Measurements from ENCODE around the gene TJP3.
"Not testable (repeated sequence)": the region's sequence is repeated elsewhere in the genome, so short reads cannot be mapped to it uniquely, and the experiment has no call there.

TJP3 gene

GRCh38 chr19:3664879-3665642 lies 43.1 kb upstream of the TJP3 start:
- H4K20me1 ChIP-seq: peaks cover 49 to 86% (median 66%) of the 10 kb centered on the region in 11 experiments
- peak overlapping the region in 10 of 11 experiments; percentile 26 to 94 (median 72); a peak in 20 of 22 replicates for H3K4me2 ChIP-seq
- peak overlapping the region in 3 of 11 experiments; percentile 14 to 57 (median 43); a peak in 4 of 22 replicates for H3K27ac ChIP-seq
- no peaks in the 10 kb centered on the region for H3K27me3 ChIP-seq
- H3K4me1 ChIP-seq: peaks cover 7 to 53% (median 25%) of the 10 kb centered on the region in 10 experiments; a peak in 19 of 20 replicates
- H3K4me3 ChIP-seq: no peak overlapping the region
- peak overlapping the region in 9 of 11 experiments; percentile 1 to 77 (median 56); a peak in 13 of 22 replicates for H3K9ac ChIP-seq
- H3K36me3 ChIP-seq: peaks cover 37 to 90% (median 53%) of the 10 kb centered on the region in 11 experiments
- H3K9me3 ChIP-seq (replicated peaks in 1 of 11): peaks cover 0 to 4% (median 0%) of the 10 kb centered on the region in 11 experiments; a peak in 1 of 22 replicates
- TF ChIP-seq Cebpa-rat (IDR thresholded peaks at IDR 0.05): no peak

- Histone ChIP-seq H3K36me3 (peaks cover 29 to 82% (median 44%) of the 10 kb centered on the region in 11 experiments), H3K9ac (peak overlapping the region in 9 of 11 experiments; percentile 1 to 77 (median 56); a peak in 13 of 22 replicates), H4K20me1 (peaks cover 58 to 89% (median 72%) of the 10 kb centered on the region in 11 experiments), H3K4me2 (peak overlapping the region; percentile 23 to 94 (median 71); a peak in 21 of 22 replicates), H3K27me3 (peaks cover 0 to 5% (median under 1%) of the 10 kb centered on the region in 11 experiments; a peak in 9 of 22 replicates), H3K4me3 (no peak overlapping the region), H3K9me3 (replicated peaks in 1 of 11) (peaks cover 0 to 4% (median 0%) of the 10 kb centered on the region in 11 experiments; a peak in 1 of 22 replicates), H3K27ac (peak overlapping the region in 3 of 11 experiments; percentile 14 to 57 (median 43); a peak in 4 of 22 replicates), H3K4me1 (peaks cover 15 to 53% (median 27%) of the 10 kb centered on the region in 10 experiments)
- TF ChIP-seq Cebpa-rat (IDR thresholded peaks at IDR 0.05): no peak
Observed at GRCh38 chr19:3665681-3666544, 42.3 kb upstream of the TJP3 start.

- Histone ChIP-seq H3K27me3 (peaks cover 0 to 11% (median 7%) of the 10 kb centered on the region in 11 experiments; a peak in 12 of 22 replicates), H4K20me1 (peaks cover 64 to 89% (median 78%) of the 10 kb centered on the region in 11 experiments), H3K36me3 (peaks cover 23 to 76% (median 38%) of the 10 kb centered on the region in 11 experiments), H3K4me2 (peak overlapping the region in 1 of 11 experiments; percentile 88; a peak in 2 of 22 replicates), H3K4me1 (peaks cover 20 to 55% (median 32%) of the 10 kb centered on the region in 10 experiments)
- H3K9me3 ChIP-seq (replicated peaks in 1 of 11); H3K4me3 ChIP-seq; H3K27ac ChIP-seq; H3K9ac ChIP-seq: not testable (repeated sequence)
Observed at GRCh38 chr19:3666545-3666856, 41.7 kb upstream of the TJP3 start.

- Histone ChIP-seq H3K4me1 (peaks cover 27 to 56% (median 38%) of the 10 kb centered on the region in 10 experiments), H3K9ac (peak overlapping the region in 1 of 11 experiments; percentile 29; a peak in 1 of 22 replicates), H3K9me3 (replicated peaks in 1 of 11) (no peaks in the 10 kb centered on the region), H4K20me1 (peaks cover 70 to 94% (median 81%) of the 10 kb centered on the region in 11 experiments), H3K27me3 (peaks cover 0 to 18% (median 13%) of the 10 kb centered on the region in 11 experiments; a peak in 13 of 22 replicates), H3K4me2 (no peak overlapping the region), H3K36me3 (peaks cover 17 to 70% (median 32%) of the 10 kb centered on the region in 11 experiments), H3K27ac (no peak overlapping the region), H3K4me3 (no peak overlapping the region)
- TF ChIP-seq Cebpa-rat (IDR thresholded peaks at IDR 0.05): no peak
Observed at GRCh38 chr19:3667037-3667638, 41.0 kb upstream of the TJP3 start.

GRCh38 chr19:3667766-3668165 lies 40.4 kb upstream of the TJP3 start:
- no peak for TF ChIP-seq Cebpa-rat (IDR thresholded peaks at IDR 0.05)
- H3K9me3 ChIP-seq (replicated peaks in 1 of 11): no peaks in the 10 kb centered on the region
- peaks cover 76 to 99% (median 86%) of the 10 kb centered on the region in 11 experiments for H4K20me1 ChIP-seq
- peaks cover 0 to 19% (median 13%) of the 10 kb centered on the region in 11 experiments; a peak in 13 of 22 replicates for H3K27me3 ChIP-seq
- H3K36me3 ChIP-seq: peaks cover 13 to 64% (median 27%) of the 10 kb centered on the region in 11 experiments
- H3K4me1 ChIP-seq: peaks cover 32 to 58% (median 43%) of the 10 kb centered on the region in 10 experiments
- H3K4me2 ChIP-seq: no peak overlapping the region
- no peak overlapping the region for H3K4me3 ChIP-seq
- peak overlapping the region in 2 of 11 experiments; percentile 23 to 29; a peak in 3 of 22 replicates for H3K9ac ChIP-seq
- H3K27ac ChIP-seq: no peak overlapping the region

GRCh38 chr19:3668331-3669081 lies 39.7 kb upstream of the TJP3 start:
- Histone ChIP-seq H3K4me3 (no peak overlapping the region), H3K9ac (peak overlapping the region in 1 of 11 experiments; percentile 29; a peak in 1 of 22 replicates), H4K20me1 (peaks cover 82 to 99% (median 92%) of the 10 kb centered on the region in 11 experiments), H3K27ac (no peak overlapping the region), H3K27me3 (peaks cover 0 to 19% (median 13%) of the 10 kb centered on the region in 11 experiments; a peak in 13 of 22 replicates), H3K9me3 (replicated peaks in 1 of 11) (no peaks in the 10 kb centered on the region), H3K4me1 (peaks cover 39 to 58% (median 44%) of the 10 kb centered on the region in 10 experiments), H3K4me2 (no peak overlapping the region), H3K36me3 (peaks cover 6 to 56% (median 19%) of the 10 kb centered on the region in 11 experiments; a peak in 21 of 22 replicates)
- no peak for TF ChIP-seq Cebpa-rat (IDR thresholded peaks at IDR 0.05)

- Histone ChIP-seq H3K27ac (no peak overlapping the region), H3K4me2 (no peak overlapping the region)
Observed at GRCh38 chr19:3669082-3669946, 38.9 kb upstream of the TJP3 start.

More at GRCh38 chr19:3669082-3669946, 38.9 kb upstream of the TJP3 start:
- Histone ChIP-seq H3K9me3 (replicated peaks in 1 of 11) (0 out of 22 replicates have a peak, but pooled peaks cover 0 to 4% (median 0%) of the 10 kb centered on the region in 11 experiments), H4K20me1 (peaks cover 90 to 99% (median 97%) of the 10 kb centered on the region in 11 experiments), H3K4me1 (peaks cover 42 to 61% (median 52%) of the 10 kb centered on the region in 10 experiments), H3K36me3 (peaks cover 0 to 48% (median 11%) of the 10 kb centered on the region in 11 experiments; a peak in 18 of 22 replicates), H3K4me3 (no peak overlapping the region), H3K27me3 (peaks cover 0 to 19% (median 13%) of the 10 kb centered on the region in 11 experiments; a peak in 13 of 22 replicates), H3K9ac (no peak overlapping the region; a peak in 1 of 22 replicates)
- TF ChIP-seq Cebpa-rat (IDR thresholded peaks at IDR 0.05): no peak
